ENCODE data around the gene NPDC1. TPM values are rescaled to one million over a fixed set of nuclear protein-coding genes. Genes with fewer than 3 reads are reported as not detected.

NPDC1 gene
- total and polyA plus RNA-seq, 2 of the 8 experiments (the other 6 are each of a cell fraction or from before 2014, with no cell fraction given), result 26.2 to 44.1 TPM

- TF ChIP-seq, protein P1, sequence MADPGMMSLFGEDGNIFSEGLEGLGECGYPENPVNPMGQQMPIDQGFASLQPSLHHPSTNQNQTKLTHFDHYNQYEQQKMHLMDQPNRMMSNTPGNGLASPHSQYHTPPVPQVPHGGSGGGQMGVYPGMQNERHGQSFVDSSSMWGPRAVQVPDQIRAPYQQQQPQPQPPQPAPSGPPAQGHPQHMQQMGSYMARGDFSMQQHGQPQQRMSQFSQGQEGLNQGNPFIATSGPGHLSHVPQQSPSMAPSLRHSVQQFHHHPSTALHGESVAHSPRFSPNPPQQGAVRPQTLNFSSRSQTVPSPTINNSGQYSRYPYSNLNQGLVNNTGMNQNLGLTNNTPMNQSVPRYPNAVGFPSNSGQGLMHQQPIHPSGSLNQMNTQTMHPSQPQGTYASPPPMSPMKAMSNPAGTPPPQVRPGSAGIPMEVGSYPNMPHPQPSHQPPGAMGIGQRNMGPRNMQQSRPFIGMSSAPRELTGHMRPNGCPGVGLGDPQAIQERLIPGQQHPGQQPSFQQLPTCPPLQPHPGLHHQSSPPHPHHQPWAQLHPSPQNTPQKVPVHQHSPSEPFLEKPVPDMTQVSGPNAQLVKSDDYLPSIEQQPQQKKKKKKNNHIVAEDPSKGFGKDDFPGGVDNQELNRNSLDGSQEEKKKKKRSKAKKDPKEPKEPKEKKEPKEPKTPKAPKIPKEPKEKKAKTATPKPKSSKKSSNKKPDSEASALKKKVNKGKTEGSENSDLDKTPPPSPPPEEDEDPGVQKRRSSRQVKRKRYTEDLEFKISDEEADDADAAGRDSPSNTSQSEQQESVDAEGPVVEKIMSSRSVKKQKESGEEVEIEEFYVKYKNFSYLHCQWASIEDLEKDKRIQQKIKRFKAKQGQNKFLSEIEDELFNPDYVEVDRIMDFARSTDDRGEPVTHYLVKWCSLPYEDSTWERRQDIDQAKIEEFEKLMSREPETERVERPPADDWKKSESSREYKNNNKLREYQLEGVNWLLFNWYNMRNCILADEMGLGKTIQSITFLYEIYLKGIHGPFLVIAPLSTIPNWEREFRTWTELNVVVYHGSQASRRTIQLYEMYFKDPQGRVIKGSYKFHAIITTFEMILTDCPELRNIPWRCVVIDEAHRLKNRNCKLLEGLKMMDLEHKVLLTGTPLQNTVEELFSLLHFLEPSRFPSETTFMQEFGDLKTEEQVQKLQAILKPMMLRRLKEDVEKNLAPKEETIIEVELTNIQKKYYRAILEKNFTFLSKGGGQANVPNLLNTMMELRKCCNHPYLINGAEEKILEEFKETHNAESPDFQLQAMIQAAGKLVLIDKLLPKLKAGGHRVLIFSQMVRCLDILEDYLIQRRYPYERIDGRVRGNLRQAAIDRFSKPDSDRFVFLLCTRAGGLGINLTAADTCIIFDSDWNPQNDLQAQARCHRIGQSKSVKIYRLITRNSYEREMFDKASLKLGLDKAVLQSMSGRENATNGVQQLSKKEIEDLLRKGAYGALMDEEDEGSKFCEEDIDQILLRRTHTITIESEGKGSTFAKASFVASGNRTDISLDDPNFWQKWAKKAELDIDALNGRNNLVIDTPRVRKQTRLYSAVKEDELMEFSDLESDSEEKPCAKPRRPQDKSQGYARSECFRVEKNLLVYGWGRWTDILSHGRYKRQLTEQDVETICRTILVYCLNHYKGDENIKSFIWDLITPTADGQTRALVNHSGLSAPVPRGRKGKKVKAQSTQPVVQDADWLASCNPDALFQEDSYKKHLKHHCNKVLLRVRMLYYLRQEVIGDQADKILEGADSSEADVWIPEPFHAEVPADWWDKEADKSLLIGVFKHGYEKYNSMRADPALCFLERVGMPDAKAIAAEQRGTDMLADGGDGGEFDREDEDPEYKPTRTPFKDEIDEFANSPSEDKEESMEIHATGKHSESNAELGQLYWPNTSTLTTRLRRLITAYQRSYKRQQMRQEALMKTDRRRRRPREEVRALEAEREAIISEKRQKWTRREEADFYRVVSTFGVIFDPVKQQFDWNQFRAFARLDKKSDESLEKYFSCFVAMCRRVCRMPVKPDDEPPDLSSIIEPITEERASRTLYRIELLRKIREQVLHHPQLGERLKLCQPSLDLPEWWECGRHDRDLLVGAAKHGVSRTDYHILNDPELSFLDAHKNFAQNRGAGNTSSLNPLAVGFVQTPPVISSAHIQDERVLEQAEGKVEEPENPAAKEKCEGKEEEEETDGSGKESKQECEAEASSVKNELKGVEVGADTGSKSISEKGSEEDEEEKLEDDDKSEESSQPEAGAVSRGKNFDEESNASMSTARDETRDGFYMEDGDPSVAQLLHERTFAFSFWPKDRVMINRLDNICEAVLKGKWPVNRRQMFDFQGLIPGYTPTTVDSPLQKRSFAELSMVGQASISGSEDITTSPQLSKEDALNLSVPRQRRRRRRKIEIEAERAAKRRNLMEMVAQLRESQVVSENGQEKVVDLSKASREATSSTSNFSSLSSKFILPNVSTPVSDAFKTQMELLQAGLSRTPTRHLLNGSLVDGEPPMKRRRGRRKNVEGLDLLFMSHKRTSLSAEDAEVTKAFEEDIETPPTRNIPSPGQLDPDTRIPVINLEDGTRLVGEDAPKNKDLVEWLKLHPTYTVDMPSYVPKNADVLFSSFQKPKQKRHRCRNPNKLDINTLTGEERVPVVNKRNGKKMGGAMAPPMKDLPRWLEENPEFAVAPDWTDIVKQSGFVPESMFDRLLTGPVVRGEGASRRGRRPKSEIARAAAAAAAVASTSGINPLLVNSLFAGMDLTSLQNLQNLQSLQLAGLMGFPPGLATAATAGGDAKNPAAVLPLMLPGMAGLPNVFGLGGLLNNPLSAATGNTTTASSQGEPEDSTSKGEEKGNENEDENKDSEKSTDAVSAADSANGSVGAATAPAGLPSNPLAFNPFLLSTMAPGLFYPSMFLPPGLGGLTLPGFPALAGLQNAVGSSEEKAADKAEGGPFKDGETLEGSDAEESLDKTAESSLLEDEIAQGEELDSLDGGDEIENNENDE (IDR thresholded peaks at IDR 0.05; ENCODE audit: insufficient replicate concordance, low read length), result no peak
- TF ChIP-seq RXRA (IDR thresholded peaks at IDR 0.05; ENCODE audit: insufficient read depth, low read depth, low read length) (no peak), SAP30 (IDR thresholded peaks at IDR 0.05; ENCODE audit: insufficient read depth, insufficient replicate concordance, low read length) (no peak), SIRT6 (IDR thresholded peaks at IDR 0.05; ENCODE audit: low read length) (no peak), JUN (IDR thresholded peaks at IDR 0.05; ENCODE audit: low read depth, low read length) (no peak), TEAD4 (IDR thresholded peaks at IDR 0.05; ENCODE audit: low read depth, low read length) (no peak), E2F6 (IDR thresholded peaks at IDR 0.05) (no peak), POLR2A (IDR thresholded peaks at IDR 0.05; ENCODE audit: control extremely low read depth in 1 of 2, low read depth in 2 of 2, low read length in 2 of 2) (no peak)
Measured at GRCh38 chr9:137056739-137057415, 10.9 kb upstream of the NPDC1 start (continued).
